ENCODE measurements around the gene NF1. TPM values are rescaled to one million over a fixed set of nuclear protein-coding genes. Genes with fewer than 3 reads are reported as not detected.
"Not testable (repeated sequence)": the region's sequence is repeated elsewhere in the genome, so short reads cannot be mapped to it uniquely, and the experiment has no call there.

NF1 gene
- total and polyA plus RNA-seq, 9 donors: 13.8 to 30.4 (median 22.8) TPM

DNA sequence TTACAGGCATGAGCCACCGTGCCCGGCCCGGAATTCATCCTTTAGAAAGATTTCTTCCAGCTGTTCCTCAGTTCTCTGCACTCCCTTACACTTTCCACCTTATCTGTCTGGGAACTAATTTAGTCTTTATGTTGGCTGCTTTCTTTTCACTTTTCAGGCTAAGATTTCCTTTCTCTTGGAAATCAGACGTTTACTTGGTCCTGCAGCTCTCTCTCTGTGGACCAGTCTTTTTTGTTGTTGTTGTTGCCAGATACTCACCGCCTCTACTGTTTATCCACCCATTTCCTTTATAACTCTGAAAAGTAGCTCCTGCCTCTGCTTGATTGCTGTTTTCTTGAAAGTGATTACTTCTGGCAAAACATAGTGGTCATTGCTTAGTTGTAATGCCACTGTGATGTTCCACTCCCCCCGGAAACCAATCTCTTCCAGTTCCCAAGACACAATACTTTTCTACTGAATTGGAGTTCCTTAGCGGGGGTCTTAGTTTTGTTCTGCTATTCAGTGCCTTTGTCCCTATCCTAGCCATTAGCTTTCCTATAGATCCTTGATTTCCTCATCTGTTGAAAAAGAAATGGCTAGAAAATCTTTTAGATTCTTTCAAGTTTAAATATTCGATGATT lies 6.2 kb downstream of the NF1 start:
- no peaks in the 10 kb centered on the region for H3K27me3 ChIP-seq (ENCODE audit: control insufficient read depth, insufficient read depth, low read length)
- H3K9me3 ChIP-seq (replicated peaks; ENCODE audit: control insufficient read depth, low read depth, low read length): no peaks in the 10 kb centered on the region
- H3K27ac ChIP-seq (ENCODE audit: low read length): no peak overlapping the region

DNA sequence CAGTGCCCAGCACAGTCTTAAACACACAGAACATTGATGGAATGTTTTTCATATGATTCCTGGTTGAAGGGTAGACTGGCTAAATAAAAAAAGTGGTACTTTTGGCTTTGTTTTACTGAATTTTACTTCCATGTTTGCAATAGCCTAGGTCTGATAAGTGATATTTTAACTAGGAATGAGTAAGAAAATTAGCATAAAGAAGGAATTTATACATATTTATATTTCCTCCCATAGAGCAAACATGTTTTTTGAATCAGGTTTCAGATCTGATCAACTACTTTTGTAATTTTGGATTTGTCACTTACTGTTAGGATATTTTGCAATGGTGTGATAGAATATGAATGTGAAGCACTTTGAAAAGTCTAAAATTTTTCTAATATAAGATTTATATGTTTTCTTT lies 7.2 kb downstream of the NF1 start:
- Histone ChIP-seq H3K36me3 (ENCODE audit: control insufficient read depth, insufficient read depth, low read length) (no peaks in the 10 kb centered on the region), H3K4me3 (ENCODE audit: low read length) (no peak overlapping the region), H3K4me1 (ENCODE audit: control insufficient read depth, insufficient read depth, low read length) (no peaks in the 10 kb centered on the region), H3K27ac (ENCODE audit: low read length) (no peak overlapping the region), H3K9me3 (replicated peaks; ENCODE audit: control insufficient read depth, low read depth, low read length) (no peaks in the 10 kb centered on the region), H3K27me3 (ENCODE audit: control insufficient read depth, insufficient read depth, low read length) (no peaks in the 10 kb centered on the region)
- no peak for DNase-seq

More for the DNA sequence above, 6.2 kb downstream of the NF1 start:
- H3K4me3 ChIP-seq (ENCODE audit: low read length): no peak overlapping the region
- no peak for DNase-seq
- H3K36me3 ChIP-seq (ENCODE audit: control insufficient read depth, insufficient read depth, low read length): no peaks in the 10 kb centered on the region
- WGBS (ENCODE audit: insufficient coverage): 60% methylated on average over 2 of the region's 8 CpGs
- peaks cover 3% of the 10 kb centered on the region for H3K4me1 ChIP-seq (ENCODE audit: control insufficient read depth, insufficient read depth, low read length)

DNA sequence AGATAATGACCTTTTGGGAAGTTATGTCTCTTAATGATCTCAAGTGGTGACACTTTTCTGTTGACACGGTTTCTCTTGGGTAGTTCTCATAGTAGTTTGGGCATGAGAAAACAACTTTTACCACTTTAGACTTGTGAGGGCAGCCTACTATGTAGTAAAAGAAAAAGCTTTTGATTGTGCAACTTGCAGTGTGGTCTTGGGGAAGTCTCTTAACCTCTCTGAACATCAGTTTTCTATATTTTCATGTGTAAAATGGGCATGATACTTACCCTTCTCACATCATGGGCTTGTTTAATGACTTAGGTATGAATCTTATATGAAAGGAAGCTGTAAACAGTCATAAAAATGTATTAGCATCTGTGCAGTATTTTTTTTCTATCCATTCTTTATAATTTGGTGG lies 11.2 kb downstream of the NF1 start:
- Histone ChIP-seq H3K4me3 (ENCODE audit: low read length) (no peak overlapping the region), H3K4me1 (ENCODE audit: control insufficient read depth, insufficient read depth, low read length) (no peaks in the 10 kb centered on the region), H3K9me3 (replicated peaks; ENCODE audit: control insufficient read depth, low read depth, low read length) (no peaks in the 10 kb centered on the region), H3K27ac (ENCODE audit: low read length) (no peak overlapping the region), H3K27me3 (ENCODE audit: control insufficient read depth, insufficient read depth, low read length) (no peaks in the 10 kb centered on the region), H3K36me3 (ENCODE audit: control insufficient read depth, insufficient read depth, low read length) (no peaks in the 10 kb centered on the region)
- no peak for DNase-seq
- no CpG with 5 or more reads among the region's 1 CpG for WGBS (ENCODE audit: insufficient coverage)

DNA sequence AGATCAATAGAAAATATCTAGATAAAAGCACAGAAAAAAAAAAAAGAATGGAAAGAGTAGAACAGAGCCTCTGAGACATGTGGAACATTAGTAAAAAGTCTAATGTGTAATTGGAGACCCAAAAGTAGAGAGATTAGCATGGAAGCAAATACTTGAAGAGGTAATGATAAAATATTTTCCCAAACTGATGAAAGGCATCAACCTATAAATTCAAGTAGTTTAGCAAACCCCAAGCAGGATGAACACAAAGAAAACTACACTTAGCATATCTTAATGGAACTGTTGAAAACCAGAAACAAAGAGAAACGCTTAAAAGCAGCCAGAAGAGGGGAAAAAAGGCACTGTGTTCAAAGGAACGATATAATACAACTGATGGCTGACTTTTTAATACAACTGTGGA lies 16.4 kb downstream of the NF1 start:
- peak; percentile 27 for DNase-seq

DNA sequence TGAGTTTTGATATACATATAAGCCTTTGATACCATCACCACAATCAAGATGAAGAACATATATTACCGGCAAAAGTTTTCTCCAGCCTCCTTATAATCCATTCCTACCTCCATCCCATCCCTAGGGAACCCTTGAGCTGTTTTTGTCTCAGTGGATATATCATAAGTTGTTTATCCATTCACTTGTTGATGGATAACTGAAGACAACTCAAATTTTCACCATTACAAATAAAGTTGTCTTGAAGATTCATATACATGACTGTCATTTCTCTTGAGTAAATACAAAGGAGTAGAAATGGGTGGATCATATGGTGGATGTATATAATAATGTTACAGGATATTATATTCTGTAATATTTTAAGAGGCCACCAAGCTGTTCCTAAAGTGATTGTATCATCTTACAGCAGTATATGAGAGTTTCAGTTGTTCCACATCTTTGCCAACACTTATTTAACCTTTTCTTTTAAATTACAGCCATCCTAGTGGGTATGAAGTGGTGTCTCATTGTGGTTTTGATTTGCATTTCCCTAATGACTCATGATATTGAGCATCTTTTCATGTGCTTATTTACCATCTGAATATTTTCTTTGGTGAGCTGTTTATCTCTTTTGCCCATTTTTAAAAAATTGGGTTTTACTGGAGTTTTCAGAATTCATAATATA lies 17.4 kb downstream of the NF1 start:
- Histone ChIP-seq H3K4me1 (ENCODE audit: control insufficient read depth, insufficient read depth, low read length) (no peaks in the 10 kb centered on the region), H3K9me3 (replicated peaks; ENCODE audit: control insufficient read depth, low read depth, low read length) (no peaks in the 10 kb centered on the region), H3K27me3 (ENCODE audit: control insufficient read depth, insufficient read depth, low read length) (no peaks in the 10 kb centered on the region), H3K27ac (ENCODE audit: low read length) (no peak overlapping the region), H3K36me3 (ENCODE audit: control insufficient read depth, insufficient read depth, low read length) (no peaks in the 10 kb centered on the region), H3K4me3 (ENCODE audit: low read length) (no peak overlapping the region)
- no CpG with 5 or more reads among the region's 1 CpG for WGBS (ENCODE audit: insufficient coverage)
- DNase-seq: no peak

More for the DNA sequence above, 16.4 kb downstream of the NF1 start:
- Histone ChIP-seq H3K4me1 (ENCODE audit: control insufficient read depth, insufficient read depth, low read length) (no peaks in the 10 kb centered on the region), H3K27me3 (ENCODE audit: control insufficient read depth, insufficient read depth, low read length) (no peaks in the 10 kb centered on the region), H3K27ac (ENCODE audit: low read length) (no peak overlapping the region), H3K36me3 (ENCODE audit: control insufficient read depth, insufficient read depth, low read length) (no peaks in the 10 kb centered on the region), H3K4me3 (ENCODE audit: low read length) (no peak overlapping the region), H3K9me3 (replicated peaks; ENCODE audit: control insufficient read depth, low read depth, low read length) (no peaks in the 10 kb centered on the region)
- WGBS (ENCODE audit: insufficient coverage): 40% methylated on average over 1 of the region's 2 CpGs

DNA sequence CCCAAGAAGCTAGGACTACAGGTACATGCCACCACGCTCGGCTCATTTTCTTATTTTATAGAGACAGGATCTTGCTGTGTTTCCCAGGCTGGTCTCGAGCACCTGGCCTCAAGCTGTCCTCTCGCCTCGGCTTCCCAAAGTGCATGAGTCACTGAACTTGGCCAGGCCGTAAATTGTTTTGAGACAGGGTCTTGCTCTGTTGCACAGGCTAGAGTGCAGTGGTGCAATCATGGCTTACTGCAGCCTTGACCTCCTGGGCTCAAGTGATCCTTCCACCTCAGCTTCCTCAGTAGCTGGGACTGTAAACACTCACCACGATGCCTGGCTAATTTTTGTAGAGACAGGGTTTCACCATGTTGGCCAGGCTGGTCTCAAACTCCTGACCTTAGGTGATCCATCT lies 18.6 kb downstream of the NF1 start:
- H3K36me3 ChIP-seq (ENCODE audit: control insufficient read depth, insufficient read depth, low read length): not testable (repeated sequence)
- 68% methylated on average over 5 of the region's 7 CpGs for WGBS (ENCODE audit: insufficient coverage)

DNA sequence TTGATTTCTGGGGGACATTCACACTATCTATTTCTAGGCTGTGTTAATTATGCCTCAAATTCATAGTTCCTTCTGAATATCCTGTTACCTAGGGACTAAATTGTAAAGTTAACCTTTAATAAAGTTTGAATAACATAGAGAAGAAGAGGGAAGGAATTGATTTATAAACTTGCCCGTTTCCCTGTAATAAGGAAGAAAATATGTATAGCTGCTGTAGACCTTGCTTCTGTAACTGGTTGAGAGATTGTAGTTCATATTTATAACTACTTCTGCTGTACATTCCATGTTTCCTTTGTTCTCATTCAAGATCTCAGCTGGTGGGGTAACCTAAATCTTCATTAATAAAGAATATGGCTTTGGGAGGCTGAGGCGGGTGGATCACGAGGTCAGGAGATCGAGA lies 19.2 kb downstream of the NF1 start:
- no peak for DNase-seq
- WGBS (ENCODE audit: insufficient coverage): no CpG with 5 or more reads among the region's 4 CpGs
- Histone ChIP-seq H3K36me3 (ENCODE audit: control insufficient read depth, insufficient read depth, low read length) (no peaks in the 10 kb centered on the region), H3K27ac (ENCODE audit: low read length) (no peak overlapping the region), H3K4me1 (ENCODE audit: control insufficient read depth, insufficient read depth, low read length) (no peaks in the 10 kb centered on the region), H3K4me3 (ENCODE audit: low read length) (no peak overlapping the region), H3K27me3 (ENCODE audit: control insufficient read depth, insufficient read depth, low read length) (no peaks in the 10 kb centered on the region), H3K9me3 (replicated peaks; ENCODE audit: control insufficient read depth, low read depth, low read length) (peaks cover 2% of the 10 kb centered on the region)

More for the DNA sequence above, 18.6 kb downstream of the NF1 start:
- not testable (repeated sequence) for H3K27ac ChIP-seq (ENCODE audit: low read length); H3K4me1 ChIP-seq (ENCODE audit: control insufficient read depth, insufficient read depth, low read length); DNase-seq; H3K4me3 ChIP-seq (ENCODE audit: low read length); H3K27me3 ChIP-seq (ENCODE audit: control insufficient read depth, insufficient read depth, low read length); H3K9me3 ChIP-seq (replicated peaks; ENCODE audit: control insufficient read depth, low read depth, low read length)

DNA sequence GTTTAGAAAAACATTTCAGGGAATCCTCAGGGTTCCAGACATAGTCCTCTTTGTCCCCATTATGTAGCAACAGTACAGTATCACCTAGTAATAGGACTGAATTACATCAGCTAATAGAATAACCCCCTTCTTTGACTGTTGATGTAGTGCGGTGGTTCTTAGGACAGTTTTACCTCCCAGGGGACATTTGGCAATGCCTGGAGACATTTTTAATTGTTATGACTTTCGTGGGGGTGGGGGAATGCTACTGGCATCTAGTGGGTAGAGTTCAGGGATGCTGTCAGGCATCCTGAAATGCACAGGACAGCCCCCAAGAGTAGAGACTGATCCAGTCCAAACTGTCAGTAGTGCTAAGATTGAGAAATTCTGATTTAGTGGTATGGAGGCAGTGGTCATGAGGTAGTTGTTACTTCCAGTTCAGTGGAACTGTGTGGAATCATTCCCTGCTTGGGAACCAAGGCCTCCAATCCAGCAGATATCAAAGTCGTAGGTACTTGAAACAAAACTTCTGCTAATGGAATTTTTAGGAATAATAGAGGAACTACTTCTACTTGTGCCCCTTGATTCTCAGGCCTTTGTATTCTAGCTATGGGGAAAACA lies 20.3 kb downstream of the NF1 start:
- Histone ChIP-seq H3K36me3 (ENCODE audit: control insufficient read depth, insufficient read depth, low read length) (no peaks in the 10 kb centered on the region), H3K9me3 (replicated peaks; ENCODE audit: control insufficient read depth, low read depth, low read length) (peaks cover 4% of the 10 kb centered on the region), H3K27ac (ENCODE audit: low read length) (no peak overlapping the region), H3K4me3 (ENCODE audit: low read length) (no peak overlapping the region), H3K4me1 (ENCODE audit: control insufficient read depth, insufficient read depth, low read length) (no peaks in the 10 kb centered on the region), H3K27me3 (ENCODE audit: control insufficient read depth, insufficient read depth, low read length) (no peaks in the 10 kb centered on the region)
- WGBS (ENCODE audit: insufficient coverage): 80% methylated on average over 1 of the region's 3 CpGs
- no peak for DNase-seq

DNA sequence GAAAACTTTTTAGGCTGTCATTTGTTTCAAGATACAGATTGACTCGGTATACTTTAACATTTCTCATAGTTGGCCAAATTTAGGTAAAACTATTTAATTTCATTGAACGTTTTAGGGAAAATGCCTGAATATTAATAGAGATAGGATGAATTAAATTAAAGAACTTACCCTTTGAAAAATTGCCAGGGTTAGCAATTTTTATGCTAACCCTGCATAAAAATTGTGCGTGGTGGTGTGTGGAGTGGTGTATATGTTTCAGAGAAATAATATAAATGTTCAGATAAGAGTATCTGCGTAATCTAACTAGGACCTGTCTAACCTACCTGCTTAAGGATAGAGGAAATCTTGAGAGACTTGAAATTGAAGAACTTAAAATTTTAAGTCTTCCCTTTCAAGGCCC lies 21.4 kb downstream of the NF1 start:
- no CpG with 5 or more reads among the region's 4 CpGs for WGBS (ENCODE audit: insufficient coverage)
- H3K36me3 ChIP-seq (ENCODE audit: control insufficient read depth, insufficient read depth, low read length): no peaks in the 10 kb centered on the region
- no peak for DNase-seq
- no peak overlapping the region for H3K4me3 ChIP-seq (ENCODE audit: low read length)
- H3K27me3 ChIP-seq (ENCODE audit: control insufficient read depth, insufficient read depth, low read length): no peaks in the 10 kb centered on the region
- no peaks in the 10 kb centered on the region for H3K4me1 ChIP-seq (ENCODE audit: control insufficient read depth, insufficient read depth, low read length)
- peaks cover 4% of the 10 kb centered on the region for H3K9me3 ChIP-seq (replicated peaks; ENCODE audit: control insufficient read depth, low read depth, low read length)
- no peak overlapping the region for H3K27ac ChIP-seq (ENCODE audit: low read length)

DNA sequence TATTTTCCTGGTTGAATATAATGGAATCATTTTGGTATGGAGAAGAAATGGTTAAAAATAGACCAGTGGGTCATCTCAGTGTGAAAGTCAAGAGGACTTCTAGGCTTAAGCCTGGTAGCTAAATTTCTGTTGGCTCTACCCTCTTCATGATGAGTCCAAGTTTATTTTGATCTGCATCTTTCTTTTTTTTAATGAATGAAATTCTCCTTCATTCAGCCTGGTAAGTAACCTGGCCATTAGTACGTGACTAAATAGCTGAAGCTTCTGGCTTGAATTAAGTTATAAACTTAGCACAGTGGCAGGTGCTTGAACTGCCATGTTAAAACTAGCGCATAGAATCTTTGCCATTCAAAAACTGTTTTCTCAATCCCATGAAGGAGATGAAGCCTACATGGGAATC lies 28.0 kb downstream of the NF1 start:
- Histone ChIP-seq H3K4me3 (ENCODE audit: low read length) (no peak overlapping the region), H3K27me3 (ENCODE audit: control insufficient read depth, insufficient read depth, low read length) (no peaks in the 10 kb centered on the region), H3K27ac (ENCODE audit: low read length) (no peak overlapping the region), H3K36me3 (ENCODE audit: control insufficient read depth, insufficient read depth, low read length) (no peaks in the 10 kb centered on the region), H3K9me3 (replicated peaks; ENCODE audit: control insufficient read depth, low read depth, low read length) (peaks cover 4% of the 10 kb centered on the region), H3K4me1 (ENCODE audit: control insufficient read depth, insufficient read depth, low read length) (no peaks in the 10 kb centered on the region)
- no CpG with 5 or more reads among the region's 2 CpGs for WGBS (ENCODE audit: insufficient coverage)
- no peak for DNase-seq
